HG03558 (cell line): ENCODE data around the gene SLAMF7.
"Not testable (repeated sequence)": the region's sequence is repeated elsewhere in the genome, so short reads cannot be mapped to it uniquely, and the experiment has no call there.

ENCODE experiments used
- ATAC-seq: cut with Tn5 transposase; IDR thresholded peaks from one replicate; pipeline ENCODE4 v1.9.1; 2021; ENCODE audit warnings: moderate number of reproducible peaks; ENCODE audit not compliant: unreplicated experiment; ENCODE audit errors: extremely low read depth

SLAMF7 gene

GRCh38 chr1:160739098-160739511, at the start of gene SLAMF7:
Gene SLAMF7, plus strand, starts transcription at chr1:160739247. Its CDS starts 55 bp downstream, at chr1:160739302.
- ATAC-seq: no peak

- not testable (repeated sequence) for ATAC-seq
Measured at GRCh38 chr1:160692390-160692789, 46.7 kb upstream of the SLAMF7 start.

- no peak for ATAC-seq
Measured at GRCh38 chr1:160702100-160702499, 36.9 kb upstream of the SLAMF7 start.

- no peak for ATAC-seq
Measured at GRCh38 chr1:160704250-160704649, 34.8 kb upstream of the SLAMF7 start.

DNA sequence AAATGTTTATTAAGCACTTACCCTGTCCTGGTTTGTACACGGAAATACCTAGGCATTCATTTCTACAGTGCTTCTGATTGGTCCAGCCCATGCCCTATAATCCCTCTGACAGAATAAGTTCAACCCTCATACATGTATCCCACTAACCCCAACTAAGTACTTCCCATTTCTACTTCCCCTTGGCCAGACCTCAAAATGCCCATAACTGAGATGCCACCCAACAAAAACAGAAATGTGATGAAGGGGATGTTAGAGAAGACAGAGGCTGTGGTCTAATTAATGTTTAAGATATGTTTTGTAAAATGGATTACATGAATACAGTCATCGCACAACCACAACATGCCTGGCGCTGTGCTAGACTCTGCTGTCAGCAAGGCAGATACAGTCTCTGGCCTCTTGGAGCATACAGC, 33.8 kb upstream of the SLAMF7 start:
- not testable (repeated sequence) for ATAC-seq

GRCh38 chr1:160705742-160706141, 33.3 kb upstream of the SLAMF7 start:
- ATAC-seq: no peak

DNA sequence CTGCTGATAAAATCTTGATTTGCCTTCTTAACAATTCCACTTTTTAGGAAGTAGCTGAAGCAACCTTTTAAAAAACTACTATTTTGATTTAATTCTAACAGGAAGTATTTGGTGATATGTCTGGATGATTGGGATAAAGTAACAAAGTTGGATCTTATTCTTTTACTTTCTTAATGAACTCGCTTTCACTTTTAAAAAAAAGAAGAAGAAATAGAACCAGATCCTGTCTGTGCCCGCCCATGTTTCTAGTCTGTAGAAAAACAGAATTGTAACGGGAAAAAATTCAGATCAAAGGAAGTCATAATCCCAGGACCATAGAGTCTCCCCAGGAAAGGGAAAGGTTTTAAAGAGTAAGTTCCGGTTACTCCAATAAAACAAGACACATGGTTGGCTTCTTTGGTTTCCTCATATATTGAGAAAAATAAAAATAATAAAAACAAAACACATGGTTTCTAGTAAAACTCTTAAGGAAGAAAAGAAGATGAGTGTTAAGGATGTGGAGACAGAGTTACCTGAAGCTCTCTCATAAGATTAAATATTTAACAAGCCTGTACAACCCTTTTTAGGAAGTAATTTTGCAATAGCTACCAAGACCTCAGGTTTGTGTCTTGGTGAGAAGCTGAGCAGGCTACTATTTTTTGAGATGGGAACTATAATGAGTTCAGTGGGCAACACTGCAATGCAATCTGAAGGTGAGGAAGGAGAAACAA, 32.4 kb upstream of the SLAMF7 start:
- ATAC-seq: no peak

DNA sequence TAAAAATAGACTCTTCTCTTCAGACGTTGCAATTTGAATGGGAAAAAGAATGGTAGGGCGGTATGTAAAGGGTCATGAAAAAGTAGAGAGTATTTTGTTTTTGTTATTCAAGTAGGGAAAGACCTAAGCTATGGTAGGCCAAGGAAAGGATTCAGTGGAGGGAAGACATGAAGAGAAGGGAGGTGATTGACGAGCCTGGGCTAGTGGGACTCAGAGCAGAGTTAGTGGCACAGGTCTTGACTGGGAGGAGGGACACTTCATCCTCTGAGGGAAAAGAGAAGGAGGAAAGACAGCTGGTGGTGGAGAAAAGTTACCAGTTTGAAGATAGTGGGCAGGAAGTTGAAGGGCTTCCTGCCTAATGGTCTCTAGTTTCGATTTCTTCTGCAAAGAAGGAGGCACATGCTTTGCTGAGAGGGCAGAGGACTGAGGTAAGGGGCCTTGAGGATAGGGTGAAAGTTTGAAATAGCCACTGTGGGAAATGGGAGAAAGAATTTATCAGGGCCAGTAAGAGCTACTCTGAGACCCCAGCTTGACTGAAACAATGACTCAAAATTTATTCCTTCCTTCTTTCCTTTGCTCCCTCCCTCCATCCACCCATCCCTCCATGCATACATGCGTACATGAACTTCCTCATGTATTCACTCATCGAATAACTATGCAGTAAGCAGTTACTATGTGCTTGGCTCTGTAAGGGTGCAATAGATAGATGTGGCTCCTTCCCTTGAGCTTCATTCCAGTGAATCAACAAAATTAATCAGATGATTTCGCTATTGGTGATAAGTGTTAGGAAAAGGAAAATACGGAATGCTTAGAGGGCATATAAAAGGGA, 31.6 kb upstream of the SLAMF7 start:
- ATAC-seq: no peak

- no peak for ATAC-seq
Measured at GRCh38 chr1:160708118-160708517, 30.9 kb upstream of the SLAMF7 start.

DNA sequence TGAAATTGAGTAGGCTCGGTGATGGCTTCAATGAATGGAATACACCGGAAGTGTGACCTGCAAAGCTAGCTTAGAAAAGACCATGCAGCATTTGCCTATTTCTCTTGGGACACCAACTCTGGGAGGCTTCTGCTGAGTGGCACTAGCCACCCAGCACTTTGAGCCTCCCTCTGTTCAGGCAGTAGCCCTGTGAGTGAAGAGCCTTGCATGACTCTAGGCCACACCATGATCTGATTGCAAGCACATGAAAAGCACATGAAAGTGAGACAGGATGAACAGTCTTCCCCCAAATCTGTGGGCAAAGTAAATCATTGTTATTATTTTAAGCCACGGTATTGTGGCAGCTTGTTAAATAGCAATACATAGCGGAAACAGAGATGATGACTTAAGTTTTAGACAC, 30.2 kb upstream of the SLAMF7 start:
- no peak for ATAC-seq

DNA sequence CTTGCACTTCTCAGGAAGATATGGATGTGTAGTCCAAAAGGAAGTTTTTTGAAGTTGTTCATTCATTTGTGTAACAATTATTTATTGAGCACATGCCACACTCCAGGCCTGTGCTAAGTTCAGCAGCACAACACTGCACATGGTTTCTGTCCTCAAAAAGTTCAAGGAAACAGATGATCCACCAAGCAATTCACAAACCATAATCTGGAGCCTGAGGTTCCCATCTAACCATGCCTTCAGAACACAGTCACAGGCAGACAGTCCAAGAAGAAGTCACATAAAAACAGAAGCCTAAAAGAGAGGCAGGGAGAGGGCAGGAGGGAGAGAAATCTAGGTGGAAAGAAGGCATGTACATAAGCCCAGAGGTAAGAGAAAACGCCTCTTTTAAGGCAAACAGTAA, 29.3 kb upstream of the SLAMF7 start:
- ATAC-seq: no peak

DNA sequence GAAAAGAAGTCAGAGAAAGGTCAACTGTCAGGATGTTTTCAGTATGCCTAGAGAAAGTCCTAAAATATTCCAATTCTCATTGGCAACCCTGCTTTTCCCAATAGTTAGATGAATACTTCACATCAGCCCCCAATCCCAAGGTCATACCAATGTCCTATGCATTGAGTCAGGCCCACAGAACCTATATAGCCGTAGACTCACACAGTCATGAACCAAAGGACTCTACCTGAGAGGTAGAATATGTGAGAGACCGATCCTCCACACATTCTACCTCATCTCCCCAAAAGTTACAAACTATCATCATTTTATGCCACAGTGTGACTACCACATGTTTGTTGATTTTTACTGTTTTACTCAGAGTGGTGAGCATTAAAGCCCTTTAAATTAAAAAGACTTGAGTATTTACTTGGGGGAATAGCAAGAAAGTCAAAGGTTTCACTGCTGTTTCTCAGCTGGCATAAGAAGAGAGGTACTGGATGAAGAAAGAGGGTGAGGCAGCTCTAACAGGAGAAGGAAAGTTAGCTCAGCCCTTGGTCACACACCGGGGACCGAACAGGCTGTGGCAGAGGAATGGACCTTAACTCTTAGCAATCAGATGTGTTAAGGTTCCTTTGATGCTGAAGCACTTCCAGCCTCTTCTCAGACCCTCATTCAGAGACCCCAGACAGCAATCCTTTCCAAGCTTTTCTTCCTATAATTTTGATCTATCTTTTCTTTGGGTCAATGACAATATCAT, 28.4 kb upstream of the SLAMF7 start:
- ATAC-seq: no peak

DNA sequence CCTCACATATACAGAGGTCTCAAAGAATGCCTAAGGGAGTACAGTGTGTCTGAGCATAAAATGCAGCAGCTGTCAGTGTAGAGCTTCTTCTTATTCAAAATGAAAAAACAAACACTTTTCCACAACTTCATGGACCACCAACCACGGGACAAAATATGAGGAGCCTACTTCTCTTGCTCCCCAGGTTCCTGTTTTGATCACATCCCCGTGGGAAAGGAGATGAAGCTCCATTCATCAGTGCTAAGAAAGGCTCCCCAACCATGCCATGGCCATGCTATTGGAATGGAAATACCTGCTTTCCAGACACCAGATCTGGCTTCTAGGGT, 27.8 kb upstream of the SLAMF7 start:
- ATAC-seq: no peak

DNA sequence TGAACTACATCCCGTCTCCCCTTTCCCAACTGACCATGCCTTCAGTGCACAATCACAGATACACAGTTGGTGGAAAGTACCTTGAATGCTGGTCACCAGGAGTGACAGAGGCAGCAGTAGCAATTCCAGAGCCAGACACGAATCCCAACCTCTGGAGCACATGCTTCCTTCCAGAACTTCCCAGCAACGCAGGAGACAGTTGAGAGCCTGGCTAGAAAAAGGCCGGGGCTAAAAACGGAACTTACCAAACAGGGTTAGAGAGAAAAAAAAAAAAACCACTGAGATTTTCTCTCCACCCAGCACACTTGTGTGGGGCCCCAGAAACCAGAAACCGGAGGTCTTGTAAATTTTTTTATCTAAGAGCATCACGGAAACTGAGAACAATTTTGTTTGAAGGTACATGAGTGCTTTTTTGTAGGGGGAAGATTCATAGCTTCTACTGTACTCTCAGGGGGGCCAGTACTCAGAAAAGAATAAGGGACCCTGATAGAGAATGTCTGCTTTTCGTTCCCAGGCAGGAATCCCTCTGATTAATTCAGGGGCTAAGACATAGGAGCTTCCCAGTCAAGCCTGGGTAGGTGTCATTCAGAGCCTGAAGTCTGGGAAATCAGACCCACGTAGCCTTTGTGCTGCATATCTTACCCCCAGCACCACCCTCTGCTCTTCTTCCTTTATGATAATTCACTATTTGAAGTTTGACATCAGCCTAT, 27.3 kb upstream of the SLAMF7 start, which contains the start of gene CD48:
Gene CD48, minus strand, starts transcription at position 221 of the 710 bp plus-strand sequence. Its CDS starts 59 bp downstream, at position 162.
- ATAC-seq: no peak

- ATAC-seq: not testable (repeated sequence)
Measured at GRCh38 chr1:160712525-160713080, 26.4 kb upstream of the SLAMF7 start.

- no peak for ATAC-seq
Measured at GRCh38 chr1:160713161-160713560, 25.9 kb upstream of the SLAMF7 start.

DNA sequence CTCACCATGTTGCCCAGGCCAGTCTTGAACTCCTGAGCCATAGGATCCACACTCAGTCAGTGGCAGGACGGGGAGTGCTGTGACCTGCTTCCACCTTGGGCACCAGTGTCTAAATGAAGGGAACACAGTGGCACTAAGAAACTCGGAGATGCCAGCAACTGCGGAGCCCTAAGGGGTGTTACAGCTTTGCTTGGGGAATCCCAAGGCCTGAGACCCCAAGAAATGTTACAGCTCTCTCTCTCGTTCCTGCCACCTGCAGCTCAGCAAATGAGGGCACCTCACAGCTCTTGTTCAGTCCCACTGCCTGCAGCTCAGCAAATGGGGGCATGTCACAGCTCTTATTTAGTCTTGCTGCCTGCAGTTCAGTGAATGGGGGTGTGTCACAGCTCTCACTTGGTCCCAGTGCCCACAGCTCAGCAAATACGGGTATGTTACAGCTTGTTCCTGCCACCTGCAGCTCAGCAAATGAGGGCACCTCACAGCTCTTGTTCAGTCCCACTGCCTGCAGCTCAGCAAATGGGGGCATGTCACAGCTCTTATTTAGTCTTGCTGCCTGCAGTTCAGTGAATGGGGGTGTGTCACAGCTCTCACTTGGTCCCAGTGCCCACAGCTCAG, 24.9 kb upstream of the SLAMF7 start:
- ATAC-seq: not testable (repeated sequence)

DNA sequence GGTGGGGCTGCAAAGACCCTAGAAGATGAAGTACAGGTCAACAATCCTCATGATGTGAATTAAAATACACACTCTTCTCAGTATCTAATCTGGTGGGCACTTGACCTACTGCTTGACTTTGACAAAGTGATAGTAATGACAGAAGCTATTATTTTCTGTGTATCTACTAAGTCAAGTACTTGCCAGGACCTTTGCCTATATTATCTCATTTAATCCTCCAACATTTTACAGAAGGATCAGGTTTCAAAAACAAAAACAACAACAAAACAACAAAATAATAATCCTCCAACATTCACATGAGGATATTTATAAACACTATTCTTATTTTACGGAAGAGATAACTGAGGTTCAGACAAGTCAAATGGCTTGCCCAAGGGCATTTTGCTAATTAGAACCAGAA, 23.0 kb upstream of the SLAMF7 start:
- ATAC-seq: no peak

DNA sequence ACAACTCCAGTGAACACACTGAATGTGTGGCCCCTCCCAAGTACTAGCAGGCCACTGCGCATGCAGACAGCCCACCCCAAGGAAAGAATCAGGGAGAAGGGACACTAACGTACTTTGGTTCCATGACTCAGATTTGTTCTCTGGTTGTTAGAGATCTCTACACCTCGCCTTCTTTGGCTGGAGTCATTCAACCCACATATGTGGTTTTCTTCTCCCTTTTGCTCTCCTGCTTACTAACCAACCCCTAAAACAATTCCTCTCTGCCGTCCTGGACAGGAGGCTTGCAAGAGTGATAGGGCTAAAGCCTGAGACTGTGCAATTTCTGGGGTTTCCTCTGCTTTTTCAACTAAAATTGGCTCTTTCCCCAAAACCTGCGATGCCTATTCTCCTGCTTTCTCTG, 21.7 kb upstream of the SLAMF7 start:
- no peak for ATAC-seq

DNA sequence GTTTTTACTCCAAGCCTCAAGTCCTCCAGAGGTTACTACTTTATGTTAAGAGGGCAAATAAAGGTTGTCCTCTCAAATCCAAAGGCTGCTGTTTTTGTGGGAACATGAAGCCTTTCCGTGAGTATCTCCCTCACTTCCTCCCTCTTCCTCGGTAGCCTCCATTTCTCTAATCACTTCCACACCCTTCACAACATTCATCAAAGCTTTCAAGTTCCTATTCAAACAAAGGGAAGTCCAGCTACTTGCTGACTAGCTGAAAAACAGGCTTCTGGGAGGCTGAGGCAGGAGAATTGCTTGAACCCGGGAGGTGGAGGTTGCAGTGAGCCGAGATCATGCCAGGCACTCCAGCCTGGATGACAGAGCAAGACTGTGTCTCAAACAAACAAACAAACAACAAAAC, 20.8 kb upstream of the SLAMF7 start:
- ATAC-seq: no peak
